K562 (cell line): ENCODE measurements around the gene EYA3. TPM values are rescaled to one million over a fixed set of nuclear protein-coding genes. Genes with fewer than 3 reads are reported as not detected.

Source experiments
- ADNP ChIP-seq: fragments of 200-800 bp; sonication (Bioruptor generic); IDR thresholded peaks from 2 replicates; pipeline ENCODE4 v1.6.1; 2016; ENCODE audit warnings: missing genetic modification characterization, missing compliant biosample characterization
- FOS ChIP-seq: IDR thresholded peaks from 3 replicates; pipeline ENCODE4 v1.6.1; 2011; ENCODE audit not compliant: insufficient read length; ENCODE audit errors: extremely low read depth
- PPARD ChIP-seq: fragments of 250-450 bp; sonication (Bioruptor Pico); IDR thresholded peaks from 2 replicates; pipeline ENCODE4 v1.8.0; 2022; ENCODE audit warnings: inconsistent platforms, mild to moderate bottlenecking, moderate library complexity
- RAD21 ChIP-seq, 2 experiments: fragments of 250-450 bp in 1 of 2; fragments of 450-650 bp in 1 of 2; sonication (Bioruptor Pico) in 1 of 2; formaldehyde crosslinking in 1 of 2; IDR thresholded peaks in 1 of 2; conservative IDR thresholded peaks in 1 of 2; 2 replicates each; pipeline versions ENCODE4 v1.4.0 to v1.8.0; 2020 to 2022; ENCODE audit warnings: mild to moderate bottlenecking in 2 of 2, moderate library complexity in 1 of 2
- polyA plus RNA-seq, 8 experiments: library from polyadenylated mRNA; depleted of rRNA in 4 of 8; stranded (reverse) in 5 of 8; unstranded in 3 of 8; fragments of >200 nt; fragmentation: Nextera tagmentation in 2 of 8; fragmentation: Illumina TruSeq in 1 of 8; extraction: Ambion mirVana in 2 of 8; extraction: Trizol in 1 of 8; gene quantifications; 2 replicates each; pipeline versions ENCODE4 v1.2.1 to v1.2.3, GENCODE V29; 2011 to 2014; ENCODE audit warnings: inconsistent platforms in 1 of 8, missing spikeins in 1 of 8
- total RNA-seq, 7 experiments: library from RNA; depleted of rRNA in 6 of 7; stranded (reverse); fragments of >200 nt in 6 of 7; fragmentation: Illumina TruSeq in 2 of 7; extraction: Trizol in 2 of 7; gene quantifications; 2 replicates each; pipeline versions ENCODE4 v1.2.1 to v1.2.3, GENCODE V29; 2011 to 2021; ENCODE audit warnings: low replicate concordance in 1 of 7
- TF ChIP-seq, protein P1 (sequence below): fragments of 250-450 bp; sonication (Bioruptor Pico); IDR thresholded peaks from 2 replicates; pipeline ENCODE4 v1.8.0; 2021; ENCODE audit warnings: moderate library complexity, mild to moderate bottlenecking, inconsistent platforms
- TF ChIP-seq, protein P2 (sequence below): sonication (generic); formaldehyde crosslinking; IDR thresholded peaks from 2 replicates; pipeline ENCODE4 v1.8.0; 2022; ENCODE audit warnings: mild to moderate bottlenecking, missing genetic modification reagents

The EYA3 gene
- total and polyA plus RNA-seq, 9 of the 15 experiments (the other 6 are each of a cell fraction or from before 2014, with no cell fraction given) = 21.7 to 64.0 (median 43.6) TPM

DNA sequence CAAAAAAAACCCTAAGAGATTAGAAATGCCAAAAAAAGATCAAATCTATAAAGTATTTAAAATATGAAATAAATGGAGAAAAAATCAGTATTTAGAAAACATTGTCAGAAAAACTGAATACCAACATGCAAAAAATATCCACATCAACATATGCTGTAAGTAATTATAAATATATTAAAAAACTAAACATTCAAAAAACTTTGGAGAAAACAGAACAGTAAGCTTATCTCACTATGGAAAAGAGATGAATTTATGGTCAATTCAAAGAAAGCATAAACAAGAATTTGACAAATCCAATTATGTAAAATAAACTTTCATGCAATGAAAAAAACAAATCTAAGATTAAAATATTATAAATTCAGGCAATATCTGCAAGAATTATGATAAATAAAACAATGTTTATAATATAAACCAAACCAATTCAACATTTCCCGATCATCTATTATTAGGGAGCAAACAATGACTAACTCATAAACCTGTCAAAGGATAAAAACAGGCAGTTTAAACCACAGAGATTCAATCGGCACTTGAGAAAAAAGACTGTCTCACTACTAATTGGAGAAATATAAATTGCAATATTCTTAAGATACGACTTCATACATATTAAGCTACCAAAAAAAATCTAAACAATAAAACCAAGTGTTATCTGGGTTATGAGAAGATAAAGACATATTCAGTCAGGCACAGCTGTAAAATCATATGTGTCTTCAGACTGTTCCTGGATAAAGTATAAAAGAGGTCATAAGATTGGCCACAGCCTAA is 21.8 kb downstream of the EYA3 start (continued):
- TF ChIP-seq FOS = no peak
- TF ChIP-seq, protein P1, sequence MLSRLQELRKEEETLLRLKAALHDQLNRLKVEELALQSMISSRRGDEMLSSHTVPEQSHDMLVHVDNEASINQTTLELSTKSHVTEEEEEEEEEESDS (CRISPR knock-in tag) = no peak
- peak; percentile 26; the same call in 1 of the 2 replicates for TF ChIP-seq ADNP (tag)
- no peak for TF ChIP-seq PPARD (CRISPR knock-in tag)
- 0 out of 4 replicates have a peak, but pooled peaks of 1 of the 2 experiments have one; percentile 2 for TF ChIP-seq RAD21 (CRISPR knock-in tag; conservative IDR thresholded peaks at IDR 0.05 in 1 of 2, IDR thresholded peaks at IDR 0.05 in 1 of 2)
- TF ChIP-seq, protein P2, sequence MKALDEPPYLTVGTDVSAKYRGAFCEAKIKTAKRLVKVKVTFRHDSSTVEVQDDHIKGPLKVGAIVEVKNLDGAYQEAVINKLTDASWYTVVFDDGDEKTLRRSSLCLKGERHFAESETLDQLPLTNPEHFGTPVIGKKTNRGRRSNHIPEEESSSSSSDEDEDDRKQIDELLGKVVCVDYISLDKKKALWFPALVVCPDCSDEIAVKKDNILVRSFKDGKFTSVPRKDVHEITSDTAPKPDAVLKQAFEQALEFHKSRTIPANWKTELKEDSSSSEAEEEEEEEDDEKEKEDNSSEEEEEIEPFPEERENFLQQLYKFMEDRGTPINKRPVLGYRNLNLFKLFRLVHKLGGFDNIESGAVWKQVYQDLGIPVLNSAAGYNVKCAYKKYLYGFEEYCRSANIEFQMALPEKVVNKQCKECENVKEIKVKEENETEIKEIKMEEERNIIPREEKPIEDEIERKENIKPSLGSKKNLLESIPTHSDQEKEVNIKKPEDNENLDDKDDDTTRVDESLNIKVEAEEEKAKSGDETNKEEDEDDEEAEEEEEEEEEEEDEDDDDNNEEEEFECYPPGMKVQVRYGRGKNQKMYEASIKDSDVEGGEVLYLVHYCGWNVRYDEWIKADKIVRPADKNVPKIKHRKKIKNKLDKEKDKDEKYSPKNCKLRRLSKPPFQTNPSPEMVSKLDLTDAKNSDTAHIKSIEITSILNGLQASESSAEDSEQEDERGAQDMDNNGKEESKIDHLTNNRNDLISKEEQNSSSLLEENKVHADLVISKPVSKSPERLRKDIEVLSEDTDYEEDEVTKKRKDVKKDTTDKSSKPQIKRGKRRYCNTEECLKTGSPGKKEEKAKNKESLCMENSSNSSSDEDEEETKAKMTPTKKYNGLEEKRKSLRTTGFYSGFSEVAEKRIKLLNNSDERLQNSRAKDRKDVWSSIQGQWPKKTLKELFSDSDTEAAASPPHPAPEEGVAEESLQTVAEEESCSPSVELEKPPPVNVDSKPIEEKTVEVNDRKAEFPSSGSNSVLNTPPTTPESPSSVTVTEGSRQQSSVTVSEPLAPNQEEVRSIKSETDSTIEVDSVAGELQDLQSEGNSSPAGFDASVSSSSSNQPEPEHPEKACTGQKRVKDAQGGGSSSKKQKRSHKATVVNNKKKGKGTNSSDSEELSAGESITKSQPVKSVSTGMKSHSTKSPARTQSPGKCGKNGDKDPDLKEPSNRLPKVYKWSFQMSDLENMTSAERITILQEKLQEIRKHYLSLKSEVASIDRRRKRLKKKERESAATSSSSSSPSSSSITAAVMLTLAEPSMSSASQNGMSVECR (CRISPR knock-in tag) = no peak
